Iris pigment epithelial cell (primary cell): Measurements from ENCODE around the gene GOLPH3L.
"Not testable (repeated sequence)": the region's sequence is repeated elsewhere in the genome, so short reads cannot be mapped to it uniquely, and the experiment has no call there.

Source experiments
- DNase-seq: peaks from one replicate; pipeline ENCODE4 v3.0.0-alpha.2; 2011; ENCODE audit warnings: low read depth

GOLPH3L gene

GRCh38 chr1:150615346-150616201, 81.4 kb downstream of the GOLPH3L start:
- no peak for DNase-seq

GRCh38 chr1:150613061-150613920, 83.7 kb downstream of the GOLPH3L start:
- DNase-seq: peak; percentile 88

- no peak for DNase-seq
Measured at GRCh38 chr1:150612014-150612345, 85.0 kb downstream of the GOLPH3L start.

GRCh38 chr1:150610576-150610975, 86.4 kb downstream of the GOLPH3L start:
- no peak for DNase-seq

- DNase-seq: no peak
Measured at GRCh38 chr1:150609732-150610131, 87.2 kb downstream of the GOLPH3L start.

- DNase-seq: no peak
Measured at GRCh38 chr1:150606463-150607142, 90.4 kb downstream of the GOLPH3L start.

- not testable (repeated sequence) for DNase-seq
Measured at GRCh38 chr1:150605451-150605731, 91.6 kb downstream of the GOLPH3L start.

GRCh38 chr1:150604226-150604588, 92.7 kb downstream of the GOLPH3L start:
- DNase-seq: no peak

- no peak for DNase-seq
Measured at GRCh38 chr1:150603711-150604110, 93.2 kb downstream of the GOLPH3L start.

- DNase-seq: not testable (repeated sequence)
Measured at GRCh38 chr1:150602372-150602771, 94.6 kb downstream of the GOLPH3L start.

GRCh38 chr1:150601540-150601939, 95.4 kb downstream of the GOLPH3L start:
- no peak for DNase-seq

GRCh38 chr1:150598346-150598745, 98.6 kb downstream of the GOLPH3L start:
- DNase-seq: not testable (repeated sequence)

GRCh38 chr1:150596976-150597375, 100.0 kb downstream of the GOLPH3L start:
- DNase-seq: no peak
